Heart right ventricle (tissue), 16 donors: Measurements from ENCODE around the gene MBD3L5. TPM values are rescaled to one million over a fixed set of nuclear protein-coding genes. Genes with fewer than 3 reads are reported as not detected.
"Not testable (repeated sequence)": the region's sequence is repeated elsewhere in the genome, so short reads cannot be mapped to it uniquely, and the experiment has no call there.

ENCODE experiments used
- ATAC-seq, 8 donors: fragments of 200-7000 bp; cut with Tn5 transposase; one replicate each; pipeline ENCODE4 v1.9.1; 2020; ENCODE audit warnings: mild to moderate bottlenecking in 8 of 8, moderate library complexity in 8 of 8, moderate number of reproducible peaks in 1 of 8
- DNase-seq, 2 donors: peaks; one replicate each; pipeline ENCODE4 v3.0.0-alpha.2; 2020
- H3K27ac ChIP-seq, 10 donors: fragments of 200-600 bp; sonication (generic) in 2 of 10; one replicate each; pipeline versions ENCODE4 v1.5.0 to v1.8.0; 2020 to 2022; ENCODE audit warnings: mild to moderate bottlenecking in 3 of 10
- H3K27me3 ChIP-seq, 7 donors: fragments of 200-600 bp; one replicate each; pipeline ENCODE4 v1.8.0; 2021 to 2022; ENCODE audit warnings: mild to moderate bottlenecking in 2 of 7
- H3K36me3 ChIP-seq, 9 donors: fragments of 200-600 bp; sonication (generic) in 1 of 9; one replicate each; pipeline versions ENCODE4 v1.5.0 to v1.8.0; 2020 to 2022; ENCODE audit warnings: mild to moderate bottlenecking in 2 of 9
- H3K4me1 ChIP-seq, 9 donors: fragments of 200-600 bp; sonication (generic) in 1 of 9; one replicate each; pipeline versions ENCODE4 v1.5.0 to v1.8.0; 2020 to 2022; ENCODE audit warnings: mild to moderate bottlenecking in 4 of 9
- H3K4me3 ChIP-seq, 10 donors: fragments of 200-600 bp; sonication (generic) in 2 of 10; one replicate each; pipeline versions ENCODE4 v1.5.0 to v1.8.0; 2020 to 2022; ENCODE audit warnings: mild to moderate bottlenecking in 7 of 10, moderate library complexity in 2 of 10
- H3K9me3 ChIP-seq, 11 donors: fragments of 200-600 bp in 10 of 11; sonication (generic) in 2 of 11; one replicate each; pipeline versions ENCODE4 v1.5.0 to v1.8.0; 2013 to 2022; ENCODE audit warnings: mild to moderate bottlenecking in 2 of 11, control low read depth in 1 of 11, moderate library complexity in 1 of 11
- WGBS, 2 donors: extraction: QIAGEN DNeasy Blood & Tissue Kit; methylation state at CpG; one replicate each; pipeline ENCODE4 v1.1.7; 2013; ENCODE audit warnings: inconsistent platforms in 1 of 2; 5-methylcytosine and 5-hydroxymethylcytosine counted together
- intact Hi-C, 10 donors: fragments of 100-400 bp; cut with DNase I; formaldehyde crosslinking; loops; one replicate each; pipeline versions ENCODE4 v1.11.1 to v1.14.2; 2022
- polyA plus RNA-seq, 2 donors: library from polyadenylated mRNA; stranded (reverse); fragments of 200-250 nt; gene quantifications; one replicate each; pipeline ENCODE4 v1.2.3, GENCODE V29; 2013
- total RNA-seq, 10 donors: library from RNA; stranded (reverse); fragmentation: NEBNext Ultra II Directional in 3 of 10; extraction: Animal tissue kit (Norgen Biotek cat#: 25700) in 3 of 10; gene quantifications; one replicate each; pipeline versions ENCODE4 v1.2.1 to v1.2.4, GENCODE V29; 2021 to 2023
- TF ChIP-seq, protein P1 (sequence below), 9 donors: fragments of 200-600 bp; sonication (generic) in 2 of 9; IDR thresholded peaks; one replicate each; pipeline versions ENCODE4 v1.5.0 to v1.8.0; 2021 to 2022; ENCODE audit warnings: antibody characterized with exemption in 9 of 9, mild to moderate bottlenecking in 5 of 9, moderate library complexity in 1 of 9
- donor health status: Arrhythmogenic right ventricular cardiomyopathy.
- donor health status: ischemic (EF 13 %, LVEDD 7.1; RV severe dilation, severe dysfunction).
- donor health status: healthy with polysubstance abuse.
- donor health status: DM: no; HTN: yes; CAD: no.
- donor health status: DM: no; HTN: no; CAD: no.
- donor health status: ischemic (EF 25% LVEDD 6.9; RV normal size, moderate dysfunction).
- donor health status: ischemic (EF 25% LVEDD 5.7; RV mildly dilated, moderate dysfunction).
- donor health status: healthy.
- donor health status: DM: yes; HTN: yes; CAD: no.
- donor health status: Ischemic cardiomyopathy.
- donor health status: ischemic (EF 35%, LVEDD 5.7; RV mildly dilated, moderate dysfunction).
- donor health status: nonischemic (EF 11% LVEDD 7.7; RV severe dilation, severe dysfunction).
- donor health status: DM: yes; HTN: yes; CAD: no.
- donor health status: PGD.
- donor health status: ischemic (EF 29% LVEDD 5.4; RV normal size, mild dysfunction).
- donor health status: nonischemic (EF 23%, LVEDD 6.1; RV moderate dilation, normal function).

Gene MBD3L5
- total and polyA plus RNA-seq, 12 donors, result not detected

DNA sequence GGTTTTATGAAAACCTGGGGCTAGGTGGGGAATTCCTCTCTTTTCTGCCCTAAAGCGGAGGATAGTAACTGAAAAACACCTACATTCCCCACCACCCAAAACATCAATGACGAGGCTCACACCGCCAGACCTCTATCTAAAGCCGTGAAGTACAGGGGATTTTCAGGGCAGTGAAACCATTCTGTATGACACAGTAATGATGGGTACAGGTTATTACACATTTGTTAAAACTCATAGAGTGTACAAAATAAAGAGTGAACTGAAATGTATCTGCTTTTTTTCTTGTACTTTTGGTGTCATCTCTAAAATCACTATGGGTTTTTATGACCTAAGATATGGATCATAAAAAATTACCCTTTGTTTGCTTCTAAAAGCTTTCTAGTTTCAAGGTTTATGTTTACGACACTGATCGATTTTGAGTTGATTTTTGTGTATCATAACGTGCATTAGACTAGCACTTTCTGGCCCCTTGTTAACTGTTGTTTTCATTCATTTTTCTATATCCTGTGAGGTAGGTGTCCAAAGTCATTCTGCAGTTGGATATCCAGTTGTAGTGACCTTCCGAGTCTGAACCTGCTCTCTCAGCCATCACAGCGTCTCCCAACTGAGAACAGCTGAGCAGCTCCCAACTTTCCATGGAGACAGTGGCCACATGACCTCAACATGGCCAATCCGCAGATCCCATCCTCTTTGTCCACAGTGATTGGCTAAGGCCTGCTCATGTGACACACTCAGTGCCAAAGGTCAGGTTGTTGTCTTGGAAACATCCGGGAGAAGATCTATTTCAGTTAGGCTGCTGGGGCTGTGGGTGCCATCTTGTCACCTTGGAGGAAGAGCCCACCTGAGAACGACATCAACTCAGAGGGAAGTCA lies 19.4 kb upstream of the MBD3L5 start:
- H3K27ac ChIP-seq, result no peak overlapping the region
- peaks cover 0 to 27% (median 0%) of the 10 kb centered on the region in 9 donors for H3K4me1 ChIP-seq
- no peaks in the 10 kb centered on the region for H3K36me3 ChIP-seq
- TF ChIP-seq, protein P1, sequence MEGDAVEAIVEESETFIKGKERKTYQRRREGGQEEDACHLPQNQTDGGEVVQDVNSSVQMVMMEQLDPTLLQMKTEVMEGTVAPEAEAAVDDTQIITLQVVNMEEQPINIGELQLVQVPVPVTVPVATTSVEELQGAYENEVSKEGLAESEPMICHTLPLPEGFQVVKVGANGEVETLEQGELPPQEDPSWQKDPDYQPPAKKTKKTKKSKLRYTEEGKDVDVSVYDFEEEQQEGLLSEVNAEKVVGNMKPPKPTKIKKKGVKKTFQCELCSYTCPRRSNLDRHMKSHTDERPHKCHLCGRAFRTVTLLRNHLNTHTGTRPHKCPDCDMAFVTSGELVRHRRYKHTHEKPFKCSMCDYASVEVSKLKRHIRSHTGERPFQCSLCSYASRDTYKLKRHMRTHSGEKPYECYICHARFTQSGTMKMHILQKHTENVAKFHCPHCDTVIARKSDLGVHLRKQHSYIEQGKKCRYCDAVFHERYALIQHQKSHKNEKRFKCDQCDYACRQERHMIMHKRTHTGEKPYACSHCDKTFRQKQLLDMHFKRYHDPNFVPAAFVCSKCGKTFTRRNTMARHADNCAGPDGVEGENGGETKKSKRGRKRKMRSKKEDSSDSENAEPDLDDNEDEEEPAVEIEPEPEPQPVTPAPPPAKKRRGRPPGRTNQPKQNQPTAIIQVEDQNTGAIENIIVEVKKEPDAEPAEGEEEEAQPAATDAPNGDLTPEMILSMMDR (IDR thresholded peaks at IDR 0.05), result no peak
- peaks cover 0 to 10% (median 0%) of the 10 kb centered on the region in 7 donors for H3K27me3 ChIP-seq
- DNase-seq (no peak), ATAC-seq (no peak)
- H3K4me3 ChIP-seq, result no peak overlapping the region
- WGBS, 2 donors, result 82 to 84% methylated on average over 11 to 12 of the region's 12 CpGs
- intact Hi-C loops, result no loop called here
- H3K9me3 ChIP-seq, result no peaks in the 10 kb centered on the region

GRCh38 chr19:7013678-7014077 lies 16.7 kb upstream of the MBD3L5 start:
- Histone ChIP-seq H3K4me1 (peaks cover 0 to 23% (median 0%) of the 10 kb centered on the region in 9 donors), H3K27me3 (peaks cover 0 to 22% (median 8%) of the 10 kb centered on the region in 7 donors), H3K4me3 (no peak overlapping the region), H3K27ac (no peak overlapping the region), H3K36me3 (no peaks in the 10 kb centered on the region), H3K9me3 (no peaks in the 10 kb centered on the region)
- 68 to 73% methylated on average over 4 of the region's 4 CpGs for WGBS, 2 donors
- no peak for DNase-seq
- intact Hi-C loops, result no loop called here
- ATAC-seq, result no peak
- TF ChIP-seq, protein P1 (IDR thresholded peaks at IDR 0.05), result no peak

- no peaks in the 10 kb centered on the region for H3K36me3 ChIP-seq
- no peak for DNase-seq
- intact Hi-C loops, result no loop called here
- ATAC-seq, result no peak
- peaks cover 0 to 5% (median 0%) of the 10 kb centered on the region in 9 donors for H3K4me1 ChIP-seq
- no peak overlapping the region for H3K27ac ChIP-seq
- H3K9me3 ChIP-seq, result no peaks in the 10 kb centered on the region
- H3K27me3 ChIP-seq, result peaks cover 0 to 18% (median 4%) of the 10 kb centered on the region in 7 donors
- TF ChIP-seq, protein P1 (IDR thresholded peaks at IDR 0.05), result no peak
- WGBS, 2 donors, result 75 to 79% methylated on average over 6 of the region's 6 CpGs
- H3K4me3 ChIP-seq, result no peak overlapping the region
Observed at GRCh38 chr19:7018828-7019227, 11.6 kb upstream of the MBD3L5 start.

GRCh38 chr19:7021331-7021730 lies 9.0 kb upstream of the MBD3L5 start, which contains the start of gene MBD3L2B:
Gene MBD3L2B, minus strand, starts transcription at chr19:7021431. Its CDS starts 34 bp downstream, at chr19:7021397.
- intact Hi-C loops, DNase-seq, H3K4me1 ChIP-seq, ATAC-seq, H3K36me3 ChIP-seq, H3K27ac ChIP-seq, H3K9me3 ChIP-seq, H3K4me3 ChIP-seq: not testable (repeated sequence)
- peaks cover 0 to 15% (median 4%) of the 10 kb centered on the region in 7 donors for H3K27me3 ChIP-seq
- no CpG with 5 or more reads among the region's 6 CpGs for WGBS, 2 donors

DNA sequence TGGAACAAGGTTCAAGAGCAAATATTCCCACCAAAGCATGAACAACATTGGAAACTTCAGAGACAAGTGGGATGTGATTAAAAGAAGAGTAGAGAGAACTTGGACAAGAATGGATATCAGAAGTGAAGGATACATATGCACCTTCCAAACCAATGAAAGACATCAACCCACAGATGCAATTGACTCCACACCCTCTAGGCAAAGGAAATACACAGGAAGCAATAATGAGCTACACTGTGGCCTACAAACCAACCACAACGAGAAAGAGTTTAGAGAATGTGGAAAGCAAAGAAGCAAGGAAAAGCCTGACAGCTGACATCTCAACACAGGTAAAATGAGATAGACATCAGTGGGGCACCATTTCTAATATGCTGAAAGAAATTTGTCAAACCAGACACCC lies 1.6 kb upstream of the MBD3L5 start:
- H3K36me3 ChIP-seq, H3K4me3 ChIP-seq, DNase-seq, H3K4me1 ChIP-seq, H3K9me3 ChIP-seq, H3K27me3 ChIP-seq, ATAC-seq, H3K27ac ChIP-seq, intact Hi-C loops: not testable (repeated sequence)
- no CpG with 5 or more reads among the region's 1 CpG for WGBS, 2 donors

DNA sequence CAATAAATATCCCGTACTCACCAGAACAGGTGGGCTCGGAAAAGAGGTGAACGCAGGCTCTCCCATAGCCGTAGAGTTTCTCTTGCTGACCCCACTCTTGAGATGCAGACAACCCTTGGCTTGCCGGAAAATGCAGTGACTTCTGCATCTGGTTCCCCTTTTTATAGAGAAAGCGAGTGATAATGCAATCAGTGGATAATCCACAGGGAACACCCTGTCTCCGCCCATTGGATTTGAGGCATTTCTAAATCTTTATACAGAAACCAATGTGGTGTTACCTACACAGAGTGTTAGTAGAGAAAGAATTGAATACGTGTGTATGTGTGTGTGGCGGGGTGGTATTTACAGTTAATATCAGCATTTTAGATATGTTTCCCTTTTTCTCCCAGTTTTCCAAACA lies 9.7 kb downstream of the MBD3L5 start, which contains the start of gene MBD3L4:
Gene MBD3L4 (minus strand): TSS at position 101 of the 400 bp plus-strand sequence. CDS start 35 bp downstream, at position 66.
- intact Hi-C loops, H3K4me3 ChIP-seq, DNase-seq, H3K36me3 ChIP-seq, H3K9me3 ChIP-seq, H3K4me1 ChIP-seq, ATAC-seq, H3K27ac ChIP-seq, H3K27me3 ChIP-seq: not testable (repeated sequence)
- no CpG with 5 or more reads among the region's 9 CpGs for WGBS, 2 donors

- H3K27me3 ChIP-seq, H3K36me3 ChIP-seq, H3K9me3 ChIP-seq, DNase-seq, H3K4me1 ChIP-seq, intact Hi-C loops, ATAC-seq, H3K4me3 ChIP-seq, H3K27ac ChIP-seq: not testable (repeated sequence)
- no CpG with 5 or more reads among the region's 2 CpGs for WGBS, 2 donors
Observed at GRCh38 chr19:7041563-7041962, 11.2 kb downstream of the MBD3L5 start.

- H3K4me3 ChIP-seq, H3K27me3 ChIP-seq, intact Hi-C loops, H3K4me1 ChIP-seq, H3K9me3 ChIP-seq, DNase-seq, ATAC-seq, H3K27ac ChIP-seq, H3K36me3 ChIP-seq: not testable (repeated sequence)
- no CpG with 5 or more reads among the region's 7 CpGs for WGBS, 2 donors
Observed at GRCh38 chr19:7049021-7049420, 18.6 kb downstream of the MBD3L5 start, which contains the start of gene MBD3L2. Gene MBD3L2, plus strand, starts transcription at chr19:7049321. Its CDS starts 53 bp downstream, at chr19:7049374.
